ENCODE measurements around the gene TSHZ2.

DNA sequence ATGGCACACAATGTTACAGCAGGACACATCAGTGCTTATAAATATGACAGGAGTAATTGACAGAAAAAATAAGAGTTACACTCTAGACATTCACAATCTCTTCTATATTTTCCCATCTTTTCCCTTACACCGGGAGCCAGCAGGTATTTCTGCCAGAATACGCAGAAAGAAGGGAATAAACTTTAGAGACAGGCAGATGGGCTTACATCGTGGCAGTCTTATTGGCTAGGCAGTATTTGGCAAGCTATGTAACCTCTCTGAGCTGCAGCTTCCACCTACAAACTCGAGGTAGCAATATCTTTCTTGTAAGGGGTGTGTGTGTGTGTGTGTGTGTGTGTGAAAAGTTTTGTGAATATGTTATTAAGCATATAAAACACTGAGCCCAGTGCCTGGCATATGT lies 33.0 kb upstream of the TSHZ2 start:
- TF ChIP-seq, protein P1, sequence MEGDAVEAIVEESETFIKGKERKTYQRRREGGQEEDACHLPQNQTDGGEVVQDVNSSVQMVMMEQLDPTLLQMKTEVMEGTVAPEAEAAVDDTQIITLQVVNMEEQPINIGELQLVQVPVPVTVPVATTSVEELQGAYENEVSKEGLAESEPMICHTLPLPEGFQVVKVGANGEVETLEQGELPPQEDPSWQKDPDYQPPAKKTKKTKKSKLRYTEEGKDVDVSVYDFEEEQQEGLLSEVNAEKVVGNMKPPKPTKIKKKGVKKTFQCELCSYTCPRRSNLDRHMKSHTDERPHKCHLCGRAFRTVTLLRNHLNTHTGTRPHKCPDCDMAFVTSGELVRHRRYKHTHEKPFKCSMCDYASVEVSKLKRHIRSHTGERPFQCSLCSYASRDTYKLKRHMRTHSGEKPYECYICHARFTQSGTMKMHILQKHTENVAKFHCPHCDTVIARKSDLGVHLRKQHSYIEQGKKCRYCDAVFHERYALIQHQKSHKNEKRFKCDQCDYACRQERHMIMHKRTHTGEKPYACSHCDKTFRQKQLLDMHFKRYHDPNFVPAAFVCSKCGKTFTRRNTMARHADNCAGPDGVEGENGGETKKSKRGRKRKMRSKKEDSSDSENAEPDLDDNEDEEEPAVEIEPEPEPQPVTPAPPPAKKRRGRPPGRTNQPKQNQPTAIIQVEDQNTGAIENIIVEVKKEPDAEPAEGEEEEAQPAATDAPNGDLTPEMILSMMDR (IDR thresholded peaks at IDR 0.05): no peak
- no peak for TF ChIP-seq POLR2AphosphoS5 (IDR thresholded peaks at IDR 0.05)
